SK-N-SH (cell line): ENCODE measurements around the gene TDRKH. TPM values are rescaled to one million over a fixed set of nuclear protein-coding genes. Genes with fewer than 3 reads are reported as not detected.
A peak's percentile ranks its signal among the peaks of the same experiment; 100 is the strongest.

Experiments used
- CTCF ChIA-PET: fragments of 300-600, 350-600 bp; formaldehyde crosslinking; extraction: SDS; loops from one replicate; lab custom pipeline; 2021; lab: Yijun Ruan, JAX
- POLR2A ChIA-PET: fragments of 350-600 bp; sonication (Branson Sonifier 250); formaldehyde crosslinking; extraction: SDS; loops from one replicate; lab custom pipeline; 2020; ENCODE audit warnings: antibody characterized with exemption, inconsistent platforms; lab: Yijun Ruan, JAX
- DNase-seq: peaks from one replicate; pipeline ENCODE4 v3.0.0; 2012
- H2AFZ ChIP-seq: fragments of 200-600 bp; sonication (generic); 2 replicates; pipeline ENCODE4 v1.8.1; 2016; ENCODE audit warnings: antibody characterized with exemption, mild to moderate bottlenecking, low read depth
- H3F3A ChIP-seq: fragments of 200-600 bp; sonication (generic); replicated peaks from 2 replicates; pipeline ENCODE3; 2016; ENCODE audit warnings: antibody characterized with exemption, mild to moderate bottlenecking; ENCODE audit not compliant: insufficient read depth
- H3K27ac ChIP-seq, 2 experiments: fragments of 200-500 bp in 1 of 2; fragments of 200-600 bp in 1 of 2; sonication (Bioruptor generic) in 1 of 2; sonication (generic), shearing (Covaris generic) in 1 of 2; 2 replicates each; pipeline versions ENCODE4 v1.5.1 to v1.6.1; 2014 to 2016; ENCODE audit warnings: low read depth in 2 of 2, inconsistent platforms in 1 of 2, low read length in 1 of 2, mild to moderate bottlenecking in 1 of 2, mixed read lengths in 1 of 2
- H3K27me3 ChIP-seq: fragments of 200-600 bp; sonication (generic), shearing (Covaris generic); 2 replicates; pipeline ENCODE4 v1.6.1; 2016; ENCODE audit warnings: mixed run types; ENCODE audit not compliant: insufficient read depth
- H3K36me3 ChIP-seq, 2 experiments: fragments of 200-500 bp in 1 of 2; fragments of 200-600 bp in 1 of 2; sonication (Bioruptor generic) in 1 of 2; sonication (generic) in 1 of 2; replicated peaks in 1 of 2; 2 replicates each; pipeline versions ENCODE3 to v1.5.1; 2014 to 2016; ENCODE audit warnings: low read length in 1 of 2, mild to moderate bottlenecking in 1 of 2; ENCODE audit not compliant: insufficient read depth in 2 of 2, control insufficient read depth in 1 of 2
- H3K4me1 ChIP-seq, 2 experiments: fragments of 200-500 bp in 1 of 2; fragments of 200-600 bp in 1 of 2; sonication (Bioruptor generic) in 1 of 2; sonication (generic), shearing (Covaris generic) in 1 of 2; 2 replicates each; pipeline versions ENCODE4 v1.5.1 to v1.6.1; 2014 to 2016; ENCODE audit warnings: low read depth in 1 of 2, low read length in 1 of 2, mixed run types in 1 of 2; ENCODE audit not compliant: insufficient read depth in 2 of 2, control insufficient read depth in 1 of 2
- H3K4me2 ChIP-seq: fragments of 200-600 bp; sonication (generic), shearing (Covaris generic); 2 replicates; pipeline ENCODE4 v1.6.1; 2017; ENCODE audit warnings: mixed run types
- H3K4me3 ChIP-seq, 2 experiments: fragments of 200-500 bp in 1 of 2; fragments of 200-600 bp in 1 of 2; sonication (Bioruptor generic) in 1 of 2; sonication (generic), shearing (Covaris generic) in 1 of 2; 2 replicates each; pipeline versions ENCODE4 v1.5.1 to v1.8.1; 2014 to 2016; ENCODE audit warnings: low read depth in 2 of 2, inconsistent platforms in 1 of 2, low read length in 1 of 2, mild to moderate bottlenecking in 1 of 2, mixed read lengths in 1 of 2, moderate library complexity in 1 of 2
- H3K79me2 ChIP-seq: fragments of 200-600 bp; sonication (generic); 2 replicates; pipeline ENCODE4 v1.8.1; 2017; ENCODE audit warnings: mild to moderate bottlenecking; ENCODE audit not compliant: insufficient read depth
- H3K9ac ChIP-seq: fragments of 200-600 bp; sonication (generic); 2 replicates; pipeline ENCODE4 v1.6.1; 2017; ENCODE audit warnings: mixed run types
- H3K9me2 ChIP-seq: fragments of 200-600 bp; sonication (generic); 2 replicates; pipeline ENCODE4 v1.6.1; 2017; ENCODE audit warnings: mixed run types
- H3K9me3 ChIP-seq: fragments of 200-600 bp; sonication (generic); 2 replicates; pipeline ENCODE4 v1.6.1; 2017; ENCODE audit warnings: mixed run types, mild to moderate bottlenecking, moderate library complexity
- H4K20me1 ChIP-seq: fragments of 200-600 bp; sonication (generic); 2 replicates; pipeline ENCODE4 v1.6.1; 2017; ENCODE audit warnings: mild to moderate bottlenecking, mixed run types; ENCODE audit not compliant: insufficient read depth
- ELF1 ChIP-seq: IDR thresholded peaks from 2 replicates; pipeline ENCODE4 v1.4.0; 2012
- GABPA ChIP-seq: IDR thresholded peaks from 2 replicates; pipeline ENCODE4 v1.4.0; 2012; ENCODE audit warnings: low read depth, mild to moderate bottlenecking
- GATA2 ChIP-seq: sonication (generic); formaldehyde crosslinking; IDR thresholded peaks from 2 replicates; pipeline ENCODE4 v1.5.0; 2020; ENCODE audit warnings: mild to moderate bottlenecking, missing genetic modification reagents
- IRF3 ChIP-seq: fragments of 150-350 bp; IDR thresholded peaks from 2 replicates; pipeline ENCODE4 v1.6.1; 2016; ENCODE audit warnings: mild to moderate bottlenecking, low read depth, low read length
- MEF2A ChIP-seq: IDR thresholded peaks from 2 replicates; pipeline ENCODE4 v1.4.0; 2012; ENCODE audit warnings: low read depth, borderline replicate concordance
- NFIC ChIP-seq: IDR thresholded peaks from 2 replicates; pipeline ENCODE4 v1.4.0; 2012; ENCODE audit warnings: borderline replicate concordance
- RAD21 ChIP-seq: IDR thresholded peaks from 2 replicates; pipeline ENCODE4 v1.6.1; 2012; ENCODE audit warnings: mild to moderate bottlenecking, low read length
- RXRA ChIP-seq: IDR thresholded peaks from 2 replicates; pipeline ENCODE4 v1.4.0; 2012; ENCODE audit warnings: low read depth, mild to moderate bottlenecking, borderline replicate concordance
- SIN3A ChIP-seq: IDR thresholded peaks from 2 replicates; pipeline ENCODE4 v1.6.1; 2012; ENCODE audit warnings: low read depth, mild to moderate bottlenecking, low read length, moderate library complexity, borderline replicate concordance
- SMC3 ChIP-seq: IDR thresholded peaks from 2 replicates; pipeline ENCODE4 v1.6.1; 2012; ENCODE audit warnings: low read depth, low read length, improper control_type of control experiment
- TAF1 ChIP-seq: IDR thresholded peaks from 2 replicates; pipeline ENCODE4 v1.6.1; 2012; ENCODE audit warnings: low read depth, mild to moderate bottlenecking, low read length, moderate library complexity, borderline replicate concordance
- WGBS: methylation state at CpG from one replicate; pipeline ENCODE4 v1.1.6; 2017; ENCODE audit warnings: low lambda C conversion rate; 5-methylcytosine and 5-hydroxymethylcytosine counted together
- polyA plus RNA-seq, 3 experiments: library from polyadenylated mRNA; depleted of rRNA; stranded (reverse); fragments of >200 nt; gene quantifications; 2 replicates each; pipeline ENCODE4 v1.2.3, GENCODE V29; 2012
- TF ChIP-seq, protein P1 (sequence below): fragments of 150-350 bp; IDR thresholded peaks from 2 replicates; pipeline ENCODE4 v1.6.1; 2017; ENCODE audit warnings: antibody characterized with exemption, low read length, low read depth, borderline replicate concordance

The TDRKH gene
- polyA plus RNA-seq, 1 of the 3 experiments (the other 2 are of a cell fraction), result 1.9 TPM

DNA sequence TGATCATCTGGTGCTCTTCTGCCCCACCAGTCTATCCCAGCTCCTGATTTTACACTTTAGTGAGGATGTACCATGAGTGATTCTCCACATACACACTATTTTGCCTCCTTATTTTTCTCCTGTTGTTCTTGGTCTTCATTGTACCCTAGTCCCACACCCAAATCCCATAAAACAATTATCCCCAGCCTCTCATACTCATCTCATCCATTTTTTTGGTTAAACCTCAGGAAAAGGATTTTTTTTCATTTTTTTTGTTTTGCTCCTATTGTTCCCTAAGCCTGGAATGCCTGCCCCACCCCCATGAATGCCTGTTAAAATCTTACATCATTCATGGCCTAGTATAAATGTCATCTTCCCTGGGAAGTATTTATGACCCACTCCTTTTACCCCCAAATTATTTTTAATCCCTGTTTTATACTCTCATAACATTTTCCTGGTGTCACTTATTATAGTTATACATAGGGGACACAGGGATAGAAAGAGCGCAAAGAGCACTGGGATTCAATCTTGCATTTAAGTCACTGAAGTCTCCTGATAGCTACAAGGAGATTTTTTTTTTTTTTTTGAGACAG lies 19.8 kb upstream of the TDRKH start (continued):
- no peak for TF ChIP-seq MEF2A

GRCh38 chr1:151809290-151809984 lies 19.1 kb upstream of the TDRKH start:
- no peaks in the 10 kb centered on the region for H3K36me3 ChIP-seq
- H3K9me2 ChIP-seq, result no peaks in the 10 kb centered on the region
- POLR2A ChIA-PET, result no interaction called here
- H3K9ac ChIP-seq, result no peak overlapping the region
- H2AFZ ChIP-seq, result no peak overlapping the region
- no peaks in the 10 kb centered on the region for H3K9me3 ChIP-seq
- H4K20me1 ChIP-seq, result no peaks in the 10 kb centered on the region
- no peak for DNase-seq
- H3K4me2 ChIP-seq, result no peak overlapping the region
- no peak overlapping the region for H3K27ac ChIP-seq
- WGBS, result 60% methylated on average over 8 of the region's 8 CpGs
- TF ChIP-seq GABPA, result no peak
- no peaks in the 10 kb centered on the region for H3K79me2 ChIP-seq
- no peaks in the 10 kb centered on the region for H3F3A ChIP-seq
- peaks cover 0 to 34% of the 10 kb centered on the region in 2 experiments; a peak in 2 of 4 replicates for H3K4me1 ChIP-seq
- H3K27me3 ChIP-seq, result peaks cover 31% of the 10 kb centered on the region
- H3K4me3 ChIP-seq, result no peak overlapping the region
- CTCF ChIA-PET, result interaction anchor here (1.7 kb wide), 1 partner anchor 216 kb away, joined by 3 read pairs; no protein-coding TSS in a partner anchor

DNA sequence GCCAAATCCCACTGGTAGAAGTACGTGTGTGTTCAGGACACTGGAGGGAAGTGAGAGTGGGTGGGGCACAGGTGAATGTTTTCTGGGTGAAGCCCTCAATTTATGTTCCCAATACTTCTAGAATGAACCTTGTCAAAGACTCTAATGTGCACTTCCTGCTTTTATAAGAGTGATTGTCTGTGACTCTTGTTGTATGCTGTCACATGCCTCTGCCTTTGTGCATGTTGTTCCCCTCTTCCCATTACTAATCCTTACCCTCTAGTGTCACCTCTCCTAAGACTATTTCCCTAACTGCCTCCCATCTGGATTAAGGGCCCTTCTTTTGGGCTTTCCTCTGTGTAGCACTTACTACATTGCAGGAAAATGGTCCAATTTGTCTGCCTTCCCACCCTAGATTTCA lies 17.5 kb upstream of the TDRKH start:
- ChIA-PET CTCF (interaction anchor here (0.8 to 2.0 kb wide), 4 partner anchors 9 to 29 kb away, joined by 3 to 8 read pairs (median 4); no protein-coding TSS in a partner anchor), POLR2A (no interaction called here)
- H3K9me3 ChIP-seq, result no peaks in the 10 kb centered on the region
- no peaks in the 10 kb centered on the region for H3K79me2 ChIP-seq
- peaks cover 43% of the 10 kb centered on the region for H3K27me3 ChIP-seq
- no peak for DNase-seq
- no peak overlapping the region for H3K9ac ChIP-seq
- H3K4me1 ChIP-seq, result peaks cover 0 to 50% of the 10 kb centered on the region in 2 experiments; a peak in 2 of 4 replicates
- no peak overlapping the region for H3K27ac ChIP-seq
- no peak overlapping the region for H2AFZ ChIP-seq
- no peak overlapping the region for H3K4me2 ChIP-seq
- no peaks in the 10 kb centered on the region for H3K9me2 ChIP-seq
- H3K4me3 ChIP-seq, result no peak overlapping the region
- H3F3A ChIP-seq, result no peaks in the 10 kb centered on the region
- 75% methylated on average over 1 of the region's 1 CpG for WGBS
- H4K20me1 ChIP-seq, result no peaks in the 10 kb centered on the region
- TF ChIP-seq IRF3, result no peak
- TF ChIP-seq NFIC, result no peak
- TF ChIP-seq SMC3, result no peak
- TF ChIP-seq, all 33 proteins: peak for 0
- H3K36me3 ChIP-seq, result no peaks in the 10 kb centered on the region

- Histone ChIP-seq H3K4me2 (no peak overlapping the region), H3K9ac (no peak overlapping the region), H3K9me2 (no peaks in the 10 kb centered on the region), H4K20me1 (no peaks in the 10 kb centered on the region), H3K36me3 (no peaks in the 10 kb centered on the region), H3F3A (no peaks in the 10 kb centered on the region), H3K27me3 (peaks cover 45% of the 10 kb centered on the region), H3K9me3 (no peaks in the 10 kb centered on the region), H3K4me1 (peaks cover 0 to 57% of the 10 kb centered on the region in 2 experiments; a peak in 2 of 4 replicates), H3K27ac (no peak overlapping the region), H2AFZ (no peak overlapping the region), H3K79me2 (no peaks in the 10 kb centered on the region), H3K4me3 (no peak overlapping the region)
- 58% methylated on average over 4 of the region's 5 CpGs for WGBS
- ChIA-PET CTCF (interaction anchor here (0.8 to 2.0 kb wide), 5 partner anchors 8 to 44 kb away, joined by 3 to 8 read pairs (median 4); partner anchors contain the start of genes MRPL9 and TDRKH), POLR2A (interaction anchor here (1.0 kb wide), 1 partner anchor 14 kb away, joined by 3 read pairs; no protein-coding TSS in a partner anchor)
- peak; percentile 10 for DNase-seq
- TF ChIP-seq SIN3A (no peak), RXRA (no peak), GABPA (no peak), RAD21 (no peak), ELF1 (no peak), GATA2 (CRISPR knock-in tag) (no peak), TAF1 (no peak)
- TF ChIP-seq, protein P1, sequence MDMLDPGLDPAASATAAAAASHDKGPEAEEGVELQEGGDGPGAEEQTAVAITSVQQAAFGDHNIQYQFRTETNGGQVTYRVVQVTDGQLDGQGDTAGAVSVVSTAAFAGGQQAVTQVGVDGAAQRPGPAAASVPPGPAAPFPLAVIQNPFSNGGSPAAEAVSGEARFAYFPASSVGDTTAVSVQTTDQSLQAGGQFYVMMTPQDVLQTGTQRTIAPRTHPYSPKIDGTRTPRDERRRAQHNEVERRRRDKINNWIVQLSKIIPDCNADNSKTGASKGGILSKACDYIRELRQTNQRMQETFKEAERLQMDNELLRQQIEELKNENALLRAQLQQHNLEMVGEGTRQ, result no peak
These were observed 16.8 kb upstream of the TDRKH start for GRCh38 chr1:151807131-151807530.
